Effector memory CD4-positive, alpha-beta T cell (primary cell): ENCODE data around the gene CNTN4.

Experiments
- DNase-seq, 3 donors: peaks; one replicate each; pipeline ENCODE4 v3.0.0-alpha.2; 2020
- H3K27ac ChIP-seq: 2 replicates; pipeline ENCODE4 v1.7.0; 2013; ENCODE audit warnings: mild to moderate bottlenecking, low read length, moderate library complexity; ENCODE audit not compliant: insufficient read depth, poor library complexity, severe bottlenecking
- H3K27me3 ChIP-seq: replicated peaks from 2 replicates; pipeline ENCODE4 v1.7.0; 2013; ENCODE audit warnings: mild to moderate bottlenecking, low read length; ENCODE audit not compliant: insufficient read depth, control insufficient read depth, poor library complexity, severe bottlenecking
- H3K36me3 ChIP-seq: 2 replicates; pipeline ENCODE4 v1.7.0; 2013; ENCODE audit warnings: mild to moderate bottlenecking, low read length, moderate library complexity; ENCODE audit not compliant: control insufficient read depth, insufficient read depth
- H3K4me1 ChIP-seq: 2 replicates; pipeline ENCODE4 v1.7.0; 2013; ENCODE audit warnings: low read length, mild to moderate bottlenecking; ENCODE audit not compliant: control insufficient read depth, insufficient read depth, poor library complexity, severe bottlenecking
- H3K4me3 ChIP-seq: 2 replicates; pipeline ENCODE4 v1.7.0; 2013; ENCODE audit warnings: low read length, low read depth, mild to moderate bottlenecking; ENCODE audit not compliant: insufficient read depth, poor library complexity, severe bottlenecking
- H3K9me3 ChIP-seq: 2 replicates; pipeline ENCODE4 v1.7.0; 2013; ENCODE audit warnings: mild to moderate bottlenecking, low read length, moderate library complexity; ENCODE audit not compliant: control insufficient read depth

The CNTN4 gene

DNA sequence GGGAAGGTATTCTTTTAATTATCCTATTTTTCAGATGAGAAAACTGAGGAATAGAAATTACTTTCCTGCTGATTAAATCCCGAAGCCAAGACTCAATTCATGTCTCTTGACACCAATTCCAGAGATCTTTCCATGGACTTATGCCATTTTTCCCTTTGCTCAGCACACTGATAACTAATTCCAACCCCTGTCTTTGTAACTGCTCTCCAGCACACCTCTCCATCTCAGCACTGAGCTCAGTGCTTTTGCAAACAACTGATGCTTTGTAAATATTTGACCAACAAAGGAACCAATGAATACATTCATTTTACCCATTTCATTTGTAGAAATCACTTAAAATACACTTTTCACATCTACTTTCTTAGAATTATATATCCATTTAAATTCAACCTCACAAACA lies 762.5 kb downstream of the CNTN4 start:
- Histone ChIP-seq H3K4me3 (no peak overlapping the region), H3K27ac (no peak overlapping the region), H3K36me3 (no peaks in the 10 kb centered on the region), H3K4me1 (no peaks in the 10 kb centered on the region), H3K9me3 (no peaks in the 10 kb centered on the region), H3K27me3 (no peaks in the 10 kb centered on the region)
- DNase-seq: no peak

DNA sequence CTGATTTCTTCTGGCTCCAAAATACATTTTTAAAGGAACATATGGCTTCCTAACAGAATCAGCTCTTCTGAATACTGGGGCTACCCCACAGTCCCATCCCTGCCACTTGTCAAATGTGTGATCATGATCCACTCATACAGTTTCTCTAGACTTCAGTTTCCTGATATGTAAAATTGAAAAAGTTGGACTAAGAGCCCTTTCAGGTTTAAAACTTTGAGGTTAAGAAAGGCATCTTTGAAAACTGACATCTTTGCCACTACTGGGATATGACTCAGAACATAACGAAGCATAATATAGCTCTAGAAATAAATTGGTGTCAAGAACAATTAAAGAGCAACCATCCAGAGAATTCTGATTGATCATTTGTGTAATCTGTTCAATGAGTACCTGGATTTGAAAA lies 763.3 kb downstream of the CNTN4 start:
- no peak for DNase-seq
- H3K4me3 ChIP-seq: no peak overlapping the region
- H3K27ac ChIP-seq: no peak overlapping the region
- no peaks in the 10 kb centered on the region for H3K9me3 ChIP-seq
- H3K4me1 ChIP-seq: no peaks in the 10 kb centered on the region
- no peaks in the 10 kb centered on the region for H3K36me3 ChIP-seq
- H3K27me3 ChIP-seq: no peaks in the 10 kb centered on the region

DNA sequence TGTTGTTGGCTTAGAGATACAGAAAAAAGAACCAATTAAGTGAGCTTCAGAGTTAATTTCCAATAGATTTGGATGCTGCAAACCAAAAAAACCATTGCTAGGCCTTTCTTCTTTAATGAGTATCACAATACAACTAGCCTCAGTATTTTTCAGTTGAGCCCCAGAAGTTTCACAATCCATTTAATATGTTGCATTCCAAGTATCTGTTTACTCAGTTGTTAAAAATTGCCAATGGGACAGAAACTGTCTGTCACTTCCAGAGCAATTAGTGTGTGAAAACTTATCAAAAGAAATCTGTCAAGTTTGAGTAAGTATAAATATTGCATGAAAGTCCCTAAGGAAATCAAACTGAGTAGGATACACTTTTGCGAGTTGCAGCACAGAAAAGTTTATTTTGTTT lies 763.7 kb downstream of the CNTN4 start:
- Histone ChIP-seq H3K4me1 (no peaks in the 10 kb centered on the region), H3K36me3 (no peaks in the 10 kb centered on the region), H3K27ac (no peak overlapping the region), H3K4me3 (no peak overlapping the region), H3K9me3 (no peaks in the 10 kb centered on the region), H3K27me3 (no peaks in the 10 kb centered on the region)
- no peak for DNase-seq

DNA sequence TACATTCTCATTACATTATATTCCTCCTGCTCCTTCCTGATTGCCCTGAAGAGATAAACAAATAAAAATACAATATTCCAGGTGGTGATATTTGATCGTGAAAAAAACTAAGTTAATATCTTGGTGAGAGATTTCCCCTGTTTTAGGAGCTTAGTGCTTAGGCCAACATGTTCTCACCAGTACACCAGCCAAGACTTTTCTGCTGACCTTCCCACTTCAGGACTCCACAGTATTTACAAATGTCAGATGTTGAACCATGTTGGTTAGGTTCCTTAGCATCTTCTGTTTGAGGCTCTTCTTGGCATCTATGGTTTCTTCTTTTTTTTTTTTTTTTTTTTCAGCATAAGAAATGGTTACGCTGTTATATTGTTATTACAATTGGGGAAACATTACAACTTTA lies 764.5 kb downstream of the CNTN4 start:
- no peak for DNase-seq
- Histone ChIP-seq H3K27ac (no peak overlapping the region), H3K36me3 (no peaks in the 10 kb centered on the region), H3K4me1 (no peaks in the 10 kb centered on the region), H3K4me3 (no peak overlapping the region), H3K9me3 (no peaks in the 10 kb centered on the region), H3K27me3 (no peaks in the 10 kb centered on the region)

DNA sequence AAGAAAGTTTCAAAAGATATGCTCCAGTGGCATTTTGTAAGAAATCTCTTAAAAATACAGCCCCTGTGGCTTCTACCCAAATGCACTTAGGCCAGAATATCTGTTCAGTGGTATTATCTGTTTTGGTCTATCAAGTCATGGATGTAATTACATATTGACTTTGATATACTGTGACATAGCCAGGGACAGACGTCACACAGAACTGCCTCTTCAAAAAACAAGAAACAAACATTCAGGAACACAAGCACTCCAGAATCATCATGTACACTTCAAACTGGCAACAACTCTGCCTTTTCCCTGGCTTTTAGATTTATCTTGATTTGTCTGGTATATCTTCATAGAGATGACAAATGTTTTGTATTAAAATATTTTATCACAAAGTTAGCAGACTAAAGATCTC lies 771.2 kb downstream of the CNTN4 start:
- Histone ChIP-seq H3K36me3 (no peaks in the 10 kb centered on the region), H3K9me3 (no peaks in the 10 kb centered on the region), H3K4me1 (no peaks in the 10 kb centered on the region), H3K4me3 (no peak overlapping the region), H3K27ac (no peak overlapping the region), H3K27me3 (no peaks in the 10 kb centered on the region)
- no peak for DNase-seq

DNA sequence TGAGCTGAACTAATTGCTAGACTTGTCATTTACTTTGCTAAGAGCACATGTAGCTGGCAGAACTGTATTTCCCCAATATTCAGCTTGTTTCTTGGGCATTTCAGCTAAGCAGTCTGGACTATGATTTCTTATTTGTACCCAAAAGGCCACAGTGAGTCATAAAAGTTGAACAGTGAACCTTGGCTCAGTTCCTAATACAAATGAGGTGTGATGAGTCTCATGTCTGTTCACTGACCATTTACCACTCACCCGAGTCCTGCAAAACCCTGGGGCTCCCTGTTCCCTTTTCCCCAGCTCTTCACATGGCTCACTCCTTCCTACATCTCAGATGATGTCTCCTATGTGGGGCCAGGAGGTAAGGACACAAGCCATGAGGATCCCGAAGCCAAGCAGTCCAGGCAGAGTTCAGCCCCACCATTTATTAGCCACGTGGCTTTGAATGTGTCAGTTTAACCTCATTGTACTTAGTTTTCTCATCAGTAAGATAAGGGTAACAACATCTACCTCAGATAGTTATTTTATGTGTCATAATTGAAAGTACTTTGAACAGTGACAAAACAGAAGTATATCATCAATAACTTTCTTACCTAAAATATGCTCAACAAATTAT lies 772.2 kb downstream of the CNTN4 start:
- Histone ChIP-seq H3K27ac (no peak overlapping the region), H3K4me3 (no peak overlapping the region), H3K36me3 (no peaks in the 10 kb centered on the region), H3K4me1 (no peaks in the 10 kb centered on the region), H3K9me3 (no peaks in the 10 kb centered on the region), H3K27me3 (no peaks in the 10 kb centered on the region)
- no peak for DNase-seq

DNA sequence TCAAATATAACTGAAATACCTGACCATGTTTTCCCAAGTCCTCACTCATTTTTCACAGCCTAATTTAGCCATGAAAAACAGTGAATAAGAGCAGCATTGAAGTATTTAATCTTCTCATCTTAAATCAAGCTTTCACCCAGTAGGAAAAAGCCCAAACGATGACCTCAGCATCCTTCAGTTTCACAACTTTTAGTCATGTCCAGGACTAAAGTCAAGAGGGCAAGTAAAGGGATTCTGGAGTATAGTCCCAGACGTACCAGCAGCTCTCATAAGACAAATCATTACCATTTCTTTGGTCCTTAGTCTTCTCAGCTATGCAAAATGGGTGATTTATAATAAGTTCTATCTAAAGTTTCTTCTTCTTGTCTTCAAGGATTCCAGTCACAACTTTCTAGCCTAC lies 774.2 kb downstream of the CNTN4 start:
- Histone ChIP-seq H3K27ac (no peak overlapping the region), H3K4me1 (no peaks in the 10 kb centered on the region), H3K27me3 (no peaks in the 10 kb centered on the region), H3K4me3 (no peak overlapping the region), H3K9me3 (no peaks in the 10 kb centered on the region), H3K36me3 (no peaks in the 10 kb centered on the region)
- DNase-seq: no peak

DNA sequence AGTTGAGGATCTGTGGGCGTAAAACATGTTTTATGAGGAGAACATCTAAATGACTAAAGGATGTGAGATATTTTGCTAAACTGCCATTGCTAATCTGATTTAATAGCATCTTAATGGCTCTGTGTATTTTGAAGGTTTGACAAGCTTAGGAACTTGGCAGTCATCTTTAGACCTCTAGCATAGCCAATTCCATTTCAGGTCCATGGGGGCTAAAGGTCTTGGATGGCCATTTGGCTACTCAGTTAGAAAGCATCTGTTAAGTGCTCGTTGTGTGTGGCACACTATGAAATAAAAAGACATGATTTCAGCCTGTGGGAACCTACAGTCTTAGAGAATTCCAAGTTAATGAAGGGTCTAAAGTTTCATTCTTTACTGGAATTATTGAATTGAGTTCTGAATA lies 775.3 kb downstream of the CNTN4 start:
- no peak overlapping the region for H3K4me3 ChIP-seq
- H3K9me3 ChIP-seq: no peaks in the 10 kb centered on the region
- no peaks in the 10 kb centered on the region for H3K36me3 ChIP-seq
- DNase-seq: no peak
- H3K4me1 ChIP-seq: no peaks in the 10 kb centered on the region
- no peak overlapping the region for H3K27ac ChIP-seq
- H3K27me3 ChIP-seq: peaks cover 5% of the 10 kb centered on the region

DNA sequence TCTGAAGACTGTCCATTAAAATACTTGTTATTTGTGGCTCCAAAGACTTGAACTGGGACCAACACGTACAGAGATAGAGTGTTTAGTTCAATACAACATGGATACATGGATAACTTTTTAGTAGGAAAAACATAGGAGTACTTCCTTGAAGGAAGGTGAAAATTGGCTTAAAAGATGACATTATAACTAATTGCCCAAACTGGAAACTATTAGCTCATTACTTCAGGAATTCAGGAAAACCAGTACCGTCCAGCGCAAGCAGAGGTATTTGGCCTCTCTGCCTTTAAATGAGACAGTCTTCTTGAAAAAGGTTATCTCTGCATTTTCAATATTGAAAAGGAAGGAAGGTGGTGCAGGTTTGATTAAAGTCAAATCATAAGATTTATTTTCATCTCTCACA lies 777.0 kb downstream of the CNTN4 start:
- H3K4me3 ChIP-seq: no peak overlapping the region
- no peaks in the 10 kb centered on the region for H3K9me3 ChIP-seq
- no peak overlapping the region for H3K27ac ChIP-seq
- H3K36me3 ChIP-seq: no peaks in the 10 kb centered on the region
- H3K4me1 ChIP-seq: no peaks in the 10 kb centered on the region
- H3K27me3 ChIP-seq: peaks cover 5% of the 10 kb centered on the region
- no peak for DNase-seq

DNA sequence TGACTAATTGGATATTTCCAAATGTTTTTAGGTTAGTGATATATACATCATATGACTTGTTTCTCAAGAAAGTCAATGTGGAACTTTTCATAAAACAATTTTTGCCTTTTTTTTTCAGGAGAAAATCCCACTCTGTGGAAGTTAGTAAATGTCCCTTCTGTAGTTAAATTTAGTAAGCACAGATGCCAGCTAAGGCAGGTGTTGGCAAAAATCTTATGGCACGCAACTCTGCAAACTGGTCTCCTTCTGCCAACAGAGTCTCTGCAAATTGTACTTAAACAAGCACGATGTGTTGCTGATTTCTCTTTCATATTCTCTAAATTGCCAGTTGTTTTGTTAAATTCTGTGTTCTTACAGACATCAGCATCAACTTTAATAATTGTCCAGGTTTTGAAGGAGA lies 777.7 kb downstream of the CNTN4 start:
- no peak overlapping the region for H3K4me3 ChIP-seq
- H3K4me1 ChIP-seq: no peaks in the 10 kb centered on the region
- H3K9me3 ChIP-seq: no peaks in the 10 kb centered on the region
- DNase-seq: no peak
- no peaks in the 10 kb centered on the region for H3K36me3 ChIP-seq
- no peak overlapping the region for H3K27ac ChIP-seq
- H3K27me3 ChIP-seq: peaks cover 5% of the 10 kb centered on the region

DNA sequence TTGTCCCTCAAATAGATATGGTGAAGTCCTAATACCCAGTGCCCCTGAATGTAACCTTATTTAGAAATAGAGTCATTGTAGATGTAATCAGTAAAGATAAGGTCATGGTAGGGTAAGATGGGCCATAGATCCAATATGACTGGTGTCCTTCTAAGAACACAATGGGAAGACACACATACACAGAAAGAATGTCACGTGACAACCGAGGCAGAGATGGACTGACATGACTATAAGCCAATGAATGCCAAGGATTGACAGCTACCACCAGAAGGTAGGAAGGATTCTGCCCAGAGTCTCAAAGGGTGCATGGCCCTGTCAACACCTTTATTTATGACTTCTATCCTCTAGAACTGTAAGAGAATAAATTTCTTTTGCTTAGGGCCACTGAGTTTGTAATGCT lies 780.4 kb downstream of the CNTN4 start:
- H3K9me3 ChIP-seq: no peaks in the 10 kb centered on the region
- DNase-seq: no peak
- no peak overlapping the region for H3K27ac ChIP-seq
- H3K36me3 ChIP-seq: no peaks in the 10 kb centered on the region
- peaks cover 5% of the 10 kb centered on the region for H3K27me3 ChIP-seq
- H3K4me3 ChIP-seq: no peak overlapping the region
- no peaks in the 10 kb centered on the region for H3K4me1 ChIP-seq
